Activated CD8-positive, alpha-beta memory T cell treated with anti-CD3 and anti-CD28 coated beads for 48 hours (primary cell): ENCODE data around the gene ADAT1.

Experiments used
- DNase-seq, 3 experiments: peaks; one replicate each; pipeline ENCODE4 v3.0.0-alpha.2; 2020; ENCODE audit warnings: low read depth in 2 of 3, low spot score in 2 of 3

Gene ADAT1

DNA sequence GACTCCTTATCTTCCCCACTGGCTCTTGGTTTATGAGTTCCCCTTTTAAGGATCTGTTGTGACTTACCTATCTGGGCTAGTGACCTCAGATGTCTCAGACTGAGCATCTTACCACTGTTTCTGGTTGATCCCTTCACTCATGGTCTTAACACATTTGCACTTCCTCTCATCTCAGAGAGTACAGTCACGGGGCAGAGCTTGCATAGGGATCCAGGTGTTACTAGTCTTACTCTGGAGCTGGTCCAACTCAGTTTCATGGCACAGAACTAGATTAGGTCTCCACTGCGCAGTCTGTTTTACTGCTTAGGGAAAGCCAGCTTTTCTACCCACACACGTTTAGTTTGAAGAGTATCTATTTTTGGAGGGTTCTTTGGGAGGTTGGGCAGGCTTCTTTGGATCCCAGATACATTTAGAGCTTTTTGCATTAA, 46.7 kb downstream of the ADAT1 start:
- no peak for DNase-seq

DNA sequence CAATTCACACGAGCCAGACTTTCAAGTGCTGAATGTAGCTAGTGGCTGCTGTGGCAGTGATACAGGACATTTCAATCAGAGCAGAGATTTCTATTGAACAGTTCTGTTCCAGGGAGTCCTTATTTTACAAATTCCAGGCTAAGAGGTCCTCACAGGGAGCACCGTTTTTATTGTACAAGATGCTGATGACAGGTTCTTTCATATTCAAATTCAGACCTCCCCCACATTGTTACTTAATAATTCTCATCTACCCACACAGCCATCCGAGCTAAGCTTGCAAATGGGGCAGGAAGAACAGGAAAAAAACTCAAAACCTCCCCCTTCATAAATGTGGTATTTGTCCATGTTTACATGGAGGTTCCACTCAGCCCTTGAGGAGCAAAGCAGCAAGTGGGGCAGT, 47.1 kb downstream of the ADAT1 start:
- no peak for DNase-seq

DNA sequence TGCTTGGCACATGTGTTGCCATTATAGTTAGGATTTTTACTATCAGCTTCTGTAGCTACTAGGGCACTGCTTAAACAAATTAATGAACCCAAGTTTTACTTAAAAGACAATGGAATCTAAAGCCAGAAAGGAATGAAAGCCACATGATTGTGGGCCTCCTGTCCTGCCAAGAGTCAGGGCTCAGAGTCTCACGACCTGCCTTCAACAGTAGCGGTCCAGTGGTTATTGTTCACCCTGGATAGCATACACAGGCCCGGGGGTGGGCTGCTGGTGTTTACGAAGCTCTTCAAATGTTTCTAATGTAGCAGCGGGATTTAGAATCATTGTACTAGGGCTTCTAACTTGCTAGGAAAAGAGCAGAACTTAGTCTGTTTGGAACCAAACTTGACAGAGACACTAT, 49.1 kb downstream of the ADAT1 start:
- DNase-seq: no peak

DNA sequence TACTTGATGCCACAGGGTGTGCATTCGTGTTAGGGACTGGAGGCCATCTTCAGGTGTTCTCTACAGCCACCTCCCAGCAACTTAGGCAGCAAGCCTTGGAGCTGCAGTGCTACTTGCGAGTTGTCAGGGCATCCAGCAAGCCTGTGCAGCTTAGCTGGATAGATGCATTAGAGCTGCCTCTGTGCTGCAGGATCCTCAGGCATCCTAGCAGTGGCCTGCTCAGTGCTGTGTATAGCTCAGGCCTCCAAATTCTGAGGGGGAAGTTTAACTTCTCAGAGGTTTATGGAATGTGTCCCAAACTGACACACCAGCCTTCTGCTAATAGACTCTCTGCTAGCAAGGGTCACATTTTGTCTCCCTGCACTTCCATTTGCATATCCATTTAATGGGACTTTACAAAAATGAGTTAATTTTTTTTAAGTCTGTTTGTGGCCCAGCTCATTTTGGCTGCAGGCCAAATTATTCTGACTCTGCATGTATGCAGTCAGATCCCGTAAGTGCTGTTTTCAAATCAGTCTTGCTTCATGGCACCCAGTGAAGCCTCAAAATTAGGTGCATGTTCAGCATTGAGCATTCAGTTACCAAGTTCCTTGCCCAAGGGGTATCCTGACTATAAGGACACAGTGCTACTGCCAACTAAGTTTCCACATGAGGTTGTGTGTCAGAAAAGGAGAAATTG, 50.1 kb downstream of the ADAT1 start:
- no peak for DNase-seq

DNA sequence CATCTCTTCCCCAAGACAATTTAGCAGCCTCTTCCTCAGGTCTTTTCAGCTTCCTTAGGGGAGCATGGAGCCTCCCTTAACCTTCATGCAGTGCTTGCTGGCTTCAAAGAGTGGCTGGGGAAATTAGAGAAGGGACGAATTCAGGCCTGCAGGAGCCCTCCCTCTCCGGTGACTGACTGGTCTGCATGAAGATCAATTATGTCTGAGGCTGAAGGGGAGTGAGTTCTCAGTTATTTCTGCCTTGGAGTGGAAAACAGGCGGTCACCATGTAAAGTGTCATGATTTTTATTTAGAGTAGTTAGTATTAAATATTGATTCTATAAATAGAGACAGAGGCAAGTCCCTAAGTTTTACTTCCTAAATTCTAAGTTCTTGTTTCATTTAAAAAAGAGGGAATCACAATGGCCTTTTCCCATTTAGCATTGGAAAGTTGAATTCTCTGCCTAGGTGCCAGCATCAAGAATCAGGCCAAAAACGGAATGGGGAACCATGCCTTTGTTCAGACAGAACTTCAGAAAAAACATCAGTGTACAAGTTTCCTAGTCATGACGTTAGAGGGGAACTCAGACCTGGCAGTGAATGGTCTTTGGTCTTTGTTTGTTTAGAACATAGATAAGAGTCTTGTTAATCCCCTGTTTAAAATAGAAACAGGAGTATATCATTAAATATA, 52.5 kb downstream of the ADAT1 start:
- no peak for DNase-seq

DNA sequence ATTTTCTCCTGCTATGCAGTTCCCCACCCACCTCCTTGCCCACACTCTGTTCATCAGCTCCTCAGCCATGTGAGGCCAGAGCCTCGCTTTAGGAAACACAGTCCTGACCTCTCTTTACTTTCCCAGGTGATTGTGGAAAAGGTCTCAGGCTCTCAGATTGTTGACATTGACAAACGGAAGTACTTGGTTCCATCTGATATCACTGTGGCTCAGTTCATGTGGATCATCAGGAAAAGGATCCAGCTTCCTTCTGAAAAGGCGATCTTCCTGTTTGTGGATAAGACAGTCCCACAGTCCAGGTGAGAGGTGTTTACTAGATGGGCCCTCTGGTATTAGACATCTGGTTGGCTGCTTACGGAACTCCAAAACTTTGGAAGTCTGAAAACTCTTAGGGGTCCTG, 55.2 kb downstream of the ADAT1 start:
- no peak for DNase-seq

DNA sequence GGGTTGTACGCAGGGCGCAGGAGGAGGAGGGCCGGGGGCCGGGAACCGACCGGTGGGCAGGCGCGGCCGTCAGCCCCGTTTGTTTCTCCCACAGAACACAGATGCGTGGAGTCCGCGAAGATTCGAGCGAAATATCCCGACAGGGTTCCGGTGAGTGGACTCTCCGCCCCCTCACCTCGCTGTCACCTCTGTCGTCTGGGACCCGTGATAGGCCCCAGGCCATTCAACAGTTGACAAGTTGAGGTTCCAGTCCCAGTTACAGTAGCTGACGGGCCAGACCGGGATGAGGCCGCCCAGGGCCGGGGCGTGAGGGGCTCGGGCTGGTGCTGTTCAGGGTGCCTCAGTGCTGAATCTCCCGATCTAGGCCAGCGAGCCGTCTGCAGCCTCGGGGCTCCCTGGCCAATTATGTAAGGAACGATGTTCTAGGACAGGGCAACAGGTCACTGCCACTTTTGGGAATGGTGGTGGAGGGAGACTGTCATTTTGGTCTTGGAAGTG, 56.3 kb downstream of the ADAT1 start:
- no peak for DNase-seq

DNA sequence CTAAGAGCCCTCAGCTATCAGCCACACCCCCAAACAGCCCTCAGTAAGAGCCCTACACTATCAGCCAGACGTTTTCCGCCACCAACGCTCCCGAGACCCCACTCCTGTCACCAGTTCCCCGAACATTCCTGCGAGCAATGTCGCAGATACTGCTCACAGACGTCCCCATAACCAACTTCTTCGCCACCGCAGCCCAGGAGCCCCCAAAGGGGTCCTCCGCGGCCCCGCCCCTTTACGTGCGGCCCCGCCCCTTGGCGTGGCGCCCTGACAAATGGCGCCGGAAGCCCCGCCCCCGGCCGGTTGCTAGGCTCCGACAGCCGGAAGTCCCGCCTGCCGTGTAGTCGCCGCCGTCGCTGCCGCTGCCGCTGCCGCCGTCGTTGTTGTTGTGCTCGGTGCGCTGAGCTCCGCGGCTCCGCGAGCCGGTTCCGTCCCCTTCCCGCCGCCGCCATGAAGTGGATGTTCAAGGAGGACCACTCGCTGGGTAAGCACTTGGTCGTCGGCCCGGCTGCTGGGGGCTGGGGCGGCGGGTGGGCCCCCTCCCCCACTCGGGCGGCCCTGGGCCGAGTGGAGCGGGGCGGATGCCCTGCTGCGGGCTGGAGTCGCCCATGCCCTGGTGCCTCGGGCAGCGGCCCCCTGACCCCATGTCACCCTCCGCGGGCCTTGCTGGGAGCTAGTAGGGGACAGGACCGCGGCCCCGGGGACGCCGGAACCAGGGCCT, 56.9 kb downstream of the ADAT1 start, which contains the start of gene GABARAPL2:
Gene GABARAPL2 (plus strand): TSS at position 340 of the 718 bp plus-strand sequence. CDS start 108 bp downstream, at position 448.
- peak; percentile 80 to 84 (median 83) for DNase-seq

DNA sequence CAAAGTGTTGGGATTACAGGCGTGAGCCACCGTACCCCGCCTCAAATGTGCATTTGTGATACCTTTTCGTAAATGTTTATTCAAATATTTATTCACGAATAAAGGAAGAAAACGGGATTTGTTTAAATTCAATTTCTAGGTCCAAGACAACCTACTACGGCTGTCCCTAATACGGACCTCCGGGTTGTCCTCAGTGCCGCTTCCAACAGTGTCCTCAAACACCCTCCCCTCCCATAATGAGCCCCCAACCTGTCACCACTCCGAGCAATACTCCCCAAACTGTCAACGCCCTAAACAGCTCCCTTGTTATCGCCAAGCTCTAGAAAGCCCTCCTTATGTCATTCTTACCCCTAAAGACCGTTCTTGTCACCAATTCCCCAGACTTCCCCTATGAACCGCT, 57.4 kb downstream of the ADAT1 start:
- no peak for DNase-seq

DNA sequence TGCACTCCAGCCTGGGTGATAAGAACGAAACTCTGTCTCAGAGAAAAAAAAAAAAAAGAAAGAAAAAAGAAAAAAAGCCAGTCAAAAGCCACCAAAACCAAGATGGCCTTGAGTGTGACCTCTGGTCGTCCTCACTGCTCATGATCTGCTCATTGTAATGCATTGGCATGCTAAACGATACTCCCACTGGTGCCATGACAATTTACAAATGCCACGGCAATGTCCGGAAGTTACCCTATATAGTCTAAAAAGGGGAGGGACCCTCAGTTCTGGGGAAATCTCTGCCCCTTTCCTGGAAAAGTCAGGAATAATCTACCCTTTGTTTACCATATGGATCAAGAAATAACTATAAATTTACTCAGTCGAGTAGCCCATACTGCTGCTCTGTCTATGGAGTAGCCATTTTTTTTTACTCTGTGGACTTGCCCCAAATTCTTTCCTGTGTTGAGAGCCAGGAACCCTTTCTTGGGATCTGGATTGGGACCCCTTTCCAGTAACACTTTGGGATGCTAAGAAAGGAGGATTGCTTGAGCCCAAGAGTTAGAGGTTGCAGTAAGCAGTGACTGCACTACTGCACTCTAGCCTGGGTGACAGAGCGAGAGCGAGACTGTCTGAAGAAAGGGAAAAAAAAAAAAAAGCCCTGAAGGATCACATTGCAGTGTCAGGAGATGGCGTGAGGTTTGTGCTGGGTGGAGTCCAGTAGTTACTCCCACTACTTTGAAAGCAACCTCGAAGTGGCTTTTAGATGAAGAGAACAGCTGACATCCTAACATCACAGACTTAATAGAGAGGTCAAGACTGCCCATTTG, 63.3 kb downstream of the ADAT1 start:
- DNase-seq: no peak

DNA sequence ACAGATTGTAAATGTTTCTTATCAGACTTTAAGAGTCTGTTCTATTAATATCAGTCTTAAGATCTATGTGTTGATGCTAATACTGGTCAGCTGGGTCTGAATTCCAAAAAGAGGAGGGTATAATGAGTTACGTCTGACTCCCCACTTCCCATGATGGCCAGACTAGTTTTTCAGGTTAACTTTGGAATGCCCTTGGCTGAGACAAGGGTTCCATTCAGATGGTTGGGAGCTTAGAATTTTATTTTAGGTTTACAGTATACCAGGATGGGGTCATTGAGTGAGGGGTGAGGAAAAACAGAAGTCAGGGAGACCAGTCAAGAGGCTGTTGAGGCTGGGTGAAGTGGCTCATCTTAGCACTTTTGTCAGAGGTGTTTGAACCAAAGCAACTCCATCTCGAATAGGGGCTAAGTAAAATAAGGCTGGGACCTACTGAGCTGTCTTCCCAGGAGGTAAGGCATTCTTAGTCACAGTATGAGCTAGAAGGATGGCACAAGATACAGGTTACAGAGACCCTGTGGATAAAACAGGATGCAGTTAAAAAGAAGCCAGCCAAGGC, 64.2 kb downstream of the ADAT1 start:
- no peak for DNase-seq

DNA sequence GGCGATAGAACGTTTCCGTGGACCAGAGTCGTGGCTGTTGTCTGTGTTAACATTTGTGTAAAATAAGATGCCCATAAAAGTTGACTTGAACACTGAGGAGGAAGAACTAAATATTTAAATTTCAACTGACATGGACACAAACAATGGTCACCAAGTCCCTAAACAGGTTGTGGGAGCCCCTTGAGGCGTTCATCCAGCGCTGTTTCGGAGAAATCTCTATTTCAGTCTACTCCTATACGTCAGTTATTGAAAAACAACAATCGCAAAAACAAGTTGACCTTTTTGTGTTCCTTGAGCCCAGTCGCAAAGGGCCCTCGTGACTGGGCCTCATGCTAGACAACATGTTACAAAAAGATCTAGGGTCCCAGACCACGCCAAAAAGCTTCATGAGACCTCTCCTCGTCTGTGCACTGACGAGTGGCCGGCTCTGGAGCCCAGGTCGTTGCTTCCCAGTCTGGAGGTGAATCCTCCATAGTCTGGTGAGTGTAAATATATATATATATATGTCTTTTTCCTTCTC, 66.6 kb downstream of the ADAT1 start:
- no peak for DNase-seq

DNA sequence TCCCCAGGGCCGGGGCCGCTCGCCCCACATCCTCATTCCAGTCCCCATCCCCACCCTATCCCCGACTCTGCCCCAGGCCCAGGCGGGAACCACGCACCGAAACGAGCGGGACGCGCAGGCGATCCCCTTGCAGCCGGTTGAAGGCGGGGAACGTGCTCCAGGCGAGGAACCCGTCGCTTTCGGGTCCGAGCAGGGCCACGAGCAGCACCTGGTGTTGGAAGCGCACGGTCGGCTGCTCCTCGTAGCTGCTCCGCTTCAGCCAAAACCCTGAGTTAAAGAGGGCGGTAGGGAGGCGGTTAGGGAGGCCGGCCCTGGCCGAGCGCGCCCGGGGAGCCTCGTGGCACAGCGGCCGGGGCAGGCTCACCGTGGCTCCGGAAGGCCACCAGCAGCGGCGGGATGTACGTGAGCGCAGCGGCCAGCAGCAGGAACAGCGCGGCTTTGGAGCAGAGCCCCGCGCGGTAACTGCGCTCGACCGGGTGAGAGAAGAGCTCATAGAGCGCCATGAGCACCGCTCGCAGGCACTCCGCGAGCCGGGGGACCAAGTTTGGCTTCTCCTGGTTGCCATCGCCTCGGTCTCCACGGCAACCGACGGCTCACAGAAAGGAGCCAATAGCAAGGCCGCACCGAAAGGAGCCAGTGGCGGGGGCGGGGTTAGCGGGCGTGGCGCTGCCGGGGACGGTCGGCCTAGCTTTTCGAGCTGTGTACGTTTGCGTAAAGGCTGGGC, 67.2 kb downstream of the ADAT1 start, which contains the start of gene TMEM231:
Gene TMEM231 (minus strand): TSS at position 546 of the 724 bp plus-strand sequence. CDS start 43 bp downstream, at position 503.
- DNase-seq: peak; percentile 81 to 85 (median 83)

DNA sequence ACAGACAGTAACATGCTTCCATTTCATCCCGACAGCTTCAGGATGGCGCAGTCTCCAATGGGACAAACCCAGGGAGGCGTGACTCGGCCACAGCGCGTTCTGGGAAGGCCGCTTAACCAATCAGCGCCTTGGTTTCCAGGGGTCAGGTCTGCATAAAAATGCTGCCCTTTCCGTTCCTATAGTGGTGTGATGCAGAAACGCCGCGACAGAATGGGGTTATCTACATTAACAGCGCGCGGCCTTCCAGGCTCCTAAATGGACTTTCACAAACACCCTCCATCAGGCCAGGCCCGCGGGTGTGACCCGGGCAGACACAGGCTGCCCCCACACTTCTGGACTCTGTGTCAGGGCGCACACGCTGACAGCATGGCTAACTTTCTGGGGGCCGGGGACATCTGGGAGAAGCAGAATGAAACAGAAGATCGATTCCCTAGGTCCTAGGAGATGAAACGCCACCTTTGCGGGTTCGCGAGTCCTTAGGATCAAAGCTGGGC, 67.8 kb downstream of the ADAT1 start:
- DNase-seq: no peak

DNA sequence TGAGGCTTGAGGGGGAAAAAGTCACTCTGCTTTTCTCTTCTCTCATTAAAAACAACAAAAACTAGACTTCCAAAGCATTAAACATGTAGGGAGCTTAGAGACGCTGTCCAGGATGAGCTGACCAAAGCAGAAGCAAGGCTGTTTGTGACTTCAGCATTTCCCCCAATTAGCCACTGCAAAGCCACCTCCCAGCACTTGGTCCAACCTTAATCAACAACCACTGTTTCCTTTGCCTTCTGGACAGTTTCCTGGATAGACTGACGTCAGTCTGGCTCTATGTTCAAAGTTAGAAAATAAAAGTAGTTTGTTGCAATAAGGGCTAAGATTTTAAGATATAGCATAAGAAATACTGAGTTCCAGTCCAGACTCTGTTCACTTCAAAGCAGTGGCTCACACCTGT, 70.1 kb downstream of the ADAT1 start:
- no peak for DNase-seq

DNA sequence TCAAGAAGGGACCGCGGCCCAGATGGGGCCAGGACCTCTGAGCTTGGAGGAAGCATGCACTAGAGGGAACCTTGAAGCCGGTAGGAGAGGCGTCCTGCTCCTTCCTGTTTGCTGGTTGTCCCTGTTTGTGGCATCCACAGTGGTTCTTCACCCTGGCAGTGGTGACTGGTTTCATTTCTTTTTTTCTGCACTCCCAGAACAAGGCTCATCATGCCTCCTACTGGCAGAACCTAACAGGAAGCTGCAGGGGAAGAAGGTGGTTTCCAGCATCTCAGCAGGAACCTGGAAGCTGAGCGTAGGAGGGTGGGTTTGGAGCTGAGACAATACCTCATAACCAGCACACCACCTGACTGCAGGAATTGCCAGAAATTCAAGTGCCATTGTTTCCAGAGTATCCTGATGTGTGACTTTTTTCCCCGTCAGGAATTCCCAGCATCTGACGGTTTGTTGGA, 72.8 kb downstream of the ADAT1 start:
- no peak for DNase-seq
